Esophagus muscularis mucosa (tissue), 4 donors: ENCODE results near the gene MAP2K2. TPM values are rescaled to one million over a fixed set of nuclear protein-coding genes. Genes with fewer than 3 reads are reported as not detected.
"Not testable (repeated sequence)": the region's sequence is repeated elsewhere in the genome, so short reads cannot be mapped to it uniquely, and the experiment has no call there.

Source experiments
- DNase-seq: peaks from one replicate; pipeline ENCODE4 v3.0.0-alpha.2; 2017; ENCODE audit errors: extremely low spot score
- H3K27ac ChIP-seq, 4 donors: fragments of 200-600 bp; sonication (generic); replicated peaks in 1 of 4; 1 replicate in 3 of 4; 2 replicates in 1 of 4; pipeline ENCODE4 v1.5.1; 2016 to 2019; ENCODE audit warnings: mild to moderate bottlenecking in 1 of 4
- H3K27me3 ChIP-seq, 4 donors: fragments of 200-600 bp; sonication (generic); one replicate each; pipeline versions ENCODE4 v1.5.1 to v1.6.0; 2016 to 2019
- H3K36me3 ChIP-seq, 4 donors: fragments of 200-600 bp; sonication (generic); one replicate each; pipeline ENCODE4 v1.5.1; 2016 to 2019
- H3K4me1 ChIP-seq, 4 donors: fragments of 200-600 bp; sonication (generic); one replicate each; pipeline ENCODE4 v1.5.1; 2016 to 2019
- H3K4me3 ChIP-seq, 4 donors: fragments of 200-600 bp; sonication (generic); 1 replicate in 2 of 4; 2 replicates in 2 of 4; pipeline ENCODE4 v1.5.1; 2016 to 2019; ENCODE audit warnings: mild to moderate bottlenecking in 4 of 4, moderate library complexity in 1 of 4
- H3K9me3 ChIP-seq, 4 donors: fragments of 200-600 bp; sonication (generic); 1 replicate in 3 of 4; 2 replicates in 1 of 4; pipeline ENCODE4 v1.5.1; 2016 to 2019
- CTCF ChIP-seq, 3 experiments: fragments of 200-600 bp in 2 of 3; fragments of 450-650 bp in 1 of 3; sonication (generic) in 2 of 3; IDR thresholded peaks; one replicate each; pipeline ENCODE4 v1.5.1; 2017 to 2019; ENCODE audit warnings: antibody characterized with exemption in 3 of 3, mild to moderate bottlenecking in 2 of 3, moderate library complexity in 1 of 3
- EP300 ChIP-seq: sonication (generic); formaldehyde crosslinking; IDR thresholded peaks from one replicate; pipeline ENCODE4 v1.6.1; 2017; ENCODE audit warnings: antibody characterized with exemption
- POLR2A ChIP-seq: fragments of 450-650 bp; IDR thresholded peaks from one replicate; pipeline ENCODE4 v1.6.1; 2017; ENCODE audit warnings: antibody characterized with exemption, moderate library complexity, mild to moderate bottlenecking, low read depth
- POLR2AphosphoS5 ChIP-seq, 2 donors: sonication (generic); formaldehyde crosslinking; IDR thresholded peaks; one replicate each; pipeline ENCODE4 v1.6.1; 2017; ENCODE audit warnings: antibody characterized with exemption in 2 of 2
- WGBS: methylation state at CpG from one replicate; pipeline ENCODE4 v1.1.5; 2018; 5-methylcytosine and 5-hydroxymethylcytosine counted together
- intact Hi-C: fragments of 100-400 bp; cut with DNase I; formaldehyde crosslinking; loops from one replicate; pipeline ENCODE4 v1.15.1; 2023
- total RNA-seq, 4 donors: library from RNA; depleted of rRNA; stranded (reverse); fragments of >200 nt; gene quantifications; one replicate each; pipeline versions ENCODE4 v1.1.0 to v1.2.1, GENCODE V29; 2016

MAP2K2 gene
- total RNA-seq, 4 donors from 2014 or later: 59.0 to 145 (median 101) TPM

DNA sequence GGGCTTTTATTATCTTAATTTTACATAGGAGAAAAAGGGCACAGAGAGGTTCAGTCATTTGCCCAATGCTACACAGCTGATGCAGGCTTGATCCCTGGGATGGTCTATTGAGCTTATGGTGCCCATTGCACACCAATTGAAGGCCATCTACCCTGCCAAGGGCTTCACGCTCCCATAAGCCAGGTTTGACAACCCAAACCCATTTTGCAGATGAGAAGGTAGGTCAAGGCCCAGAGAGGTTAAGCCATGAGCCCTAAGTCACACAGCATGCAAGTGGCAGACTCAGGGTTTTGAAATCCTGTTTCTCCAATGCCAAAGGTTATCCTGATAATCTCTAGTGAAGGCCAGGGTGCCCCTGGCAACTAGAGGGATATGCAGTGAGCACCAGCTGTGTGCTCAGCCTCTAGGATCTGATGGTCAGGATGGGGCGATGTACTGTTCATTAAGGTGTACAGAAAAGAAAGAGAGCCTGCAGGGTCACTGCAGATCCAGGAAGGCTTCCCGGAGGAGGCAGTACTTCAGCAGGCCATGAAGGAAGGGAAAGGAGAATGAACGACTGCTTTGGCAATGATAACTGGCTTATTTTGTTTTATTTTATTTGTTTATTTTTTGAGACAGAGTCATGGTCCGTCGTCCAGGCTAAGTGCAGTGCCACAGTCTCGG, 37.6 kb upstream of the MAP2K2 start:
- TF ChIP-seq POLR2AphosphoS5 (IDR thresholded peaks at IDR 0.05) (no peak), CTCF (IDR thresholded peaks at IDR 0.05) (no peak), POLR2A (no peak), EP300 (no peak)
- no peaks in the 10 kb centered on the region for H3K36me3 ChIP-seq
- H3K27ac ChIP-seq: no peak overlapping the region
- H3K4me1 ChIP-seq: no peaks in the 10 kb centered on the region
- H3K27me3 ChIP-seq: peaks cover 0 to 65% (median 0%) of the 10 kb centered on the region in 4 donors
- intact Hi-C loops: no loop called here
- no peaks in the 10 kb centered on the region for H3K9me3 ChIP-seq
- 67% methylated on average over 7 of the region's 7 CpGs for WGBS
- no peak for DNase-seq
- H3K4me3 ChIP-seq: no peak overlapping the region

DNA sequence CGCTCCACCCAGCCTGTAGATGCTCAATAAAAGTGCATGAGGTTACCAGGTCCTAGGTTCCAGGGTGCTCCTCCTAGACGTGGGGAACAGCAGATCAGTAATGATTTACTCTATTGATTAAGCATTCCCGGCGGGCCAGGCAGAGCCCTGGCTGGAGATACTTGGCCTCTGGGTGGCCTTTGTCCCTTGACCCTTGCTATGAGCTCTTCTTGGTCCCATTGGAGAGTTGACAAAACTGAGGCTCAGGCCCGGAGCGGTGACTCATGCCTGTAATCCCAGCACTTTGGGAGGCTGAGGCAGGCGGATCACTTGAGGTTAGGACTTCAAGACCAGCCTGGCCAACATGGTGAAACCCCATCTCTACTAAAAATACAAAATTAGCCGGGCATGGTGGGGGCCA, 34.0 kb upstream of the MAP2K2 start:
- H3K4me1 ChIP-seq, H3K4me3 ChIP-seq, H3K27ac ChIP-seq, H3K9me3 ChIP-seq, DNase-seq, H3K36me3 ChIP-seq, intact Hi-C loops: not testable (repeated sequence)
- 70% methylated on average over 8 of the region's 8 CpGs for WGBS
- peaks cover 0 to 59% (median 0%) of the 10 kb centered on the region in 4 donors for H3K27me3 ChIP-seq

DNA sequence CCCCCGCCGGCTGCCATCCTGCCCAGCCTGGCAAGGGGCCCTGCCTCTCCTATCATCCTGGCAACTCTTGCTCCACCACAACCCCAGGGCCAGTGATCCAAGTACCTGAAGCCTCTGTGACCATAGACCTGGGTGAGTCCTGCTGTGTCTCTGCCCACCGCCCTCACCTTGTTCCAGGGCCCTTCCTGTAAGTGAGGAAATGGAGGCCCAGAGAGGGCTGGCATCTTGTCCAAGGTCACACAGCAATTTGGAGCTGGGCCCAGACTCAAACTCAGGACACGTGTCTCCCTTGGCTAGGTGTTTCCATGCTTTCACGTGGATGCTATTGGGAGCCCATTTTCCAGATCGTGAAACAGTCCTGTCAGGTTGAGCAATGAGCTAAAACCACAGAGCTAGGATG, 33.2 kb upstream of the MAP2K2 start:
- Histone ChIP-seq H3K36me3 (no peaks in the 10 kb centered on the region), H3K4me1 (no peaks in the 10 kb centered on the region), H3K27ac (no peak overlapping the region), H3K9me3 (no peaks in the 10 kb centered on the region), H3K27me3 (peaks cover 0 to 67% (median 0%) of the 10 kb centered on the region in 4 donors), H3K4me3 (no peak overlapping the region)
- intact Hi-C loops: no loop called here
- no peak for DNase-seq
- no peak for TF ChIP-seq POLR2A
- no peak for TF ChIP-seq EP300
- no peak for TF ChIP-seq CTCF (IDR thresholded peaks at IDR 0.05)
- no peak for TF ChIP-seq POLR2AphosphoS5 (IDR thresholded peaks at IDR 0.05)
- WGBS: 77% methylated on average over 5 of the region's 6 CpGs

GRCh38 chr19:4154571-4155312, 30.8 kb upstream of the MAP2K2 start:
- H3K36me3 ChIP-seq: no peaks in the 10 kb centered on the region
- TF ChIP-seq EP300 (no peak), POLR2AphosphoS5 (IDR thresholded peaks at IDR 0.05) (no peak), CTCF (IDR thresholded peaks at IDR 0.05) (no peak), POLR2A (no peak)
- H3K4me1 ChIP-seq: no peaks in the 10 kb centered on the region
- H3K27me3 ChIP-seq: peaks cover 0 to 65% (median 1%) of the 10 kb centered on the region in 4 donors
- intact Hi-C loops: no loop called here
- no peak for DNase-seq
- H3K4me3 ChIP-seq: no peak overlapping the region
- H3K27ac ChIP-seq: no peak overlapping the region
- 78% methylated on average over 19 of the region's 21 CpGs for WGBS
- no peaks in the 10 kb centered on the region for H3K9me3 ChIP-seq

GRCh38 chr19:4152241-4152998, 28.5 kb upstream of the MAP2K2 start:
- no peaks in the 10 kb centered on the region for H3K9me3 ChIP-seq
- no peak for DNase-seq
- H3K4me1 ChIP-seq: no peaks in the 10 kb centered on the region
- no peak overlapping the region for H3K27ac ChIP-seq
- TF ChIP-seq POLR2AphosphoS5 (IDR thresholded peaks at IDR 0.05) (no peak), EP300 (no peak), CTCF (IDR thresholded peaks at IDR 0.05) (no peak), POLR2A (no peak)
- intact Hi-C loops: no loop called here
- no peak overlapping the region for H3K4me3 ChIP-seq
- H3K36me3 ChIP-seq: no peaks in the 10 kb centered on the region
- peaks cover 0 to 58% (median 1%) of the 10 kb centered on the region in 4 donors for H3K27me3 ChIP-seq
- 80% methylated on average over 10 of the region's 10 CpGs for WGBS
